NB4 (cell line): ENCODE data around the gene AHCY.

ENCODE experiments used
- CTCF ChIP-seq: IDR thresholded peaks from one replicate; pipeline ENCODE4 v1.5.1; 2012; ENCODE audit warnings: low read depth, low read length
- MAX ChIP-seq: IDR thresholded peaks from 2 replicates; pipeline ENCODE4 v1.6.1; 2011; ENCODE audit warnings: low read depth, low read length
- POLR2A ChIP-seq: IDR thresholded peaks from 2 replicates; pipeline ENCODE4 v1.6.1; 2011; ENCODE audit warnings: mild to moderate bottlenecking; ENCODE audit not compliant: insufficient read length; ENCODE audit errors: extremely low read depth

GRCh38 chr20:34312544-34313217 is 9.5 kb upstream of the AHCY start:
- TF ChIP-seq MAX (no peak), CTCF (peak; percentile 100), POLR2A (no peak)
